ENCODE measurements around the gene RPL18A. TPM values are rescaled to one million over a fixed set of nuclear protein-coding genes. Genes with fewer than 3 reads are reported as not detected.

The RPL18A gene
- total RNA-seq, 1 experiment from 2014 or later, result 2,837 TPM

- Mint-ChIP-seq H3K36me3 (ENCODE audit: insufficient read depth in 1 of 3, low read depth in 3 of 3) (no peaks in the 10 kb centered on the region), H3K9me3 (no peaks in the 10 kb centered on the region; a peak in 2 of 5 replicates), H3K27ac (no peak overlapping the region), H3K27me3 (ENCODE audit: low read depth) (peaks cover 30% of the 10 kb centered on the region), H3K4me3 (no peak overlapping the region), H3K4me1 (peaks cover 21 to 34% of the 10 kb centered on the region in 2 experiments)
- no CpG with 5 or more reads among the region's 27 CpGs for WGBS (ENCODE audit: extremely low coverage, insufficient read length, low lambda C conversion rate)
- no peak overlapping the region for H2AFZ ChIP-seq (ENCODE audit: low read length)
- no peak overlapping the region for H2BK15ac ChIP-seq (ENCODE audit: low read depth, low read length)
- H3K4ac ChIP-seq (ENCODE audit: low read depth, low read length), result no peak overlapping the region
- H3K56ac ChIP-seq (ENCODE audit: insufficient read length, low read depth, low read length), result no peak overlapping the region
- no peaks in the 10 kb centered on the region for H3K79me1 ChIP-seq (ENCODE audit: insufficient read depth, low read depth, low read length, poor library complexity, severe bottlenecking)
- H3K9me3 ChIP-seq (ENCODE audit: control insufficient read depth, low read depth, low read length), result no peaks in the 10 kb centered on the region
- no peak overlapping the region for H3K14ac ChIP-seq (ENCODE audit: insufficient read depth, low read length)
- no peak overlapping the region for H2BK5ac ChIP-seq (ENCODE audit: insufficient read length, low read length)
- peaks cover 8% of the 10 kb centered on the region for H3K23me2 ChIP-seq (ENCODE audit: insufficient read length, low read depth, low read length, poor library complexity, severe bottlenecking)
- no peak overlapping the region for H2BK20ac ChIP-seq (ENCODE audit: low read depth, low read length, poor library complexity, severe bottlenecking)
- no peak overlapping the region for H4K91ac ChIP-seq (ENCODE audit: insufficient read length, low read depth, low read length)
- H2BK120ac ChIP-seq (ENCODE audit: low read depth, low read length, poor library complexity, severe bottlenecking), result no peak overlapping the region
- no peak overlapping the region for H3K9ac ChIP-seq (ENCODE audit: extremely low read depth, insufficient read length, low read length)
- no peaks in the 10 kb centered on the region for H3K27me3 ChIP-seq (ENCODE audit: insufficient read depth, low read length)
- H3K4me2 ChIP-seq (ENCODE audit: insufficient read depth, insufficient read length, low read length), result no peak overlapping the region
- H4K8ac ChIP-seq (replicated peaks; ENCODE audit: insufficient read length, low read depth, low read length), result no peak overlapping the region
- no peak overlapping the region for H4K5ac ChIP-seq (ENCODE audit: insufficient read length, low read depth, low read length)
- peak; percentile 54 for DNase-seq
- TF ChIP-seq CTCF (conservative IDR thresholded peaks at IDR 0.05), result peak; percentile 52
- no peaks in the 10 kb centered on the region; the same call in 1 of the 2 replicates for H3K4me1 ChIP-seq (ENCODE audit: insufficient read depth, low read length)
- no peak overlapping the region for H3K18ac ChIP-seq (ENCODE audit: insufficient read length, low read depth, low read length)
- H4K20me1 ChIP-seq (ENCODE audit: control insufficient read depth, insufficient read depth, insufficient read length), result no peaks in the 10 kb centered on the region
- H2AK5ac ChIP-seq (ENCODE audit: insufficient read length, low read length), result no peak overlapping the region
- no peak overlapping the region for H3T11ph ChIP-seq (ENCODE audit: low read length)
- H3K27ac ChIP-seq (ENCODE audit: insufficient read length, low read depth, low read length), result no peak overlapping the region
- no peak overlapping the region for H2BK12ac ChIP-seq (ENCODE audit: insufficient read length, low read depth, low read length)
- no peaks in the 10 kb centered on the region for H3K79me2 ChIP-seq (ENCODE audit: insufficient read depth, low read length)
- no peak overlapping the region for H3K23ac ChIP-seq (ENCODE audit: insufficient read length, low read depth, low read length)
These were observed 25.1 kb upstream of the RPL18A start for GRCh38 chr19:17834350-17835181.

All from H9 (cell line).